Measurements from ENCODE around the gene RXRA.

- TF ChIP-seq POLR2A (IDR thresholded peaks at IDR 0.05) (no peak), CTCF (IDR thresholded peaks at IDR 0.05) (no peak), POLR2AphosphoS5 (IDR thresholded peaks at IDR 0.05) (no peak)
Measured at GRCh38 chr9:134406366-134407120, 80.3 kb downstream of the RXRA start.

Data from upper lobe of left lung (tissue), 4 donors.